ENCODE data around the gene SPPL3.
"Not testable (repeated sequence)": the region's sequence is repeated elsewhere in the genome, so short reads cannot be mapped to it uniquely, and the experiment has no call there.

The SPPL3 gene, protein sequence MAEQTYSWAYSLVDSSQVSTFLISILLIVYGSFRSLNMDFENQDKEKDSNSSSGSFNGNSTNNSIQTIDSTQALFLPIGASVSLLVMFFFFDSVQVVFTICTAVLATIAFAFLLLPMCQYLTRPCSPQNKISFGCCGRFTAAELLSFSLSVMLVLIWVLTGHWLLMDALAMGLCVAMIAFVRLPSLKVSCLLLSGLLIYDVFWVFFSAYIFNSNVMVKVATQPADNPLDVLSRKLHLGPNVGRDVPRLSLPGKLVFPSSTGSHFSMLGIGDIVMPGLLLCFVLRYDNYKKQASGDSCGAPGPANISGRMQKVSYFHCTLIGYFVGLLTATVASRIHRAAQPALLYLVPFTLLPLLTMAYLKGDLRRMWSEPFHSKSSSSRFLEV

DNA sequence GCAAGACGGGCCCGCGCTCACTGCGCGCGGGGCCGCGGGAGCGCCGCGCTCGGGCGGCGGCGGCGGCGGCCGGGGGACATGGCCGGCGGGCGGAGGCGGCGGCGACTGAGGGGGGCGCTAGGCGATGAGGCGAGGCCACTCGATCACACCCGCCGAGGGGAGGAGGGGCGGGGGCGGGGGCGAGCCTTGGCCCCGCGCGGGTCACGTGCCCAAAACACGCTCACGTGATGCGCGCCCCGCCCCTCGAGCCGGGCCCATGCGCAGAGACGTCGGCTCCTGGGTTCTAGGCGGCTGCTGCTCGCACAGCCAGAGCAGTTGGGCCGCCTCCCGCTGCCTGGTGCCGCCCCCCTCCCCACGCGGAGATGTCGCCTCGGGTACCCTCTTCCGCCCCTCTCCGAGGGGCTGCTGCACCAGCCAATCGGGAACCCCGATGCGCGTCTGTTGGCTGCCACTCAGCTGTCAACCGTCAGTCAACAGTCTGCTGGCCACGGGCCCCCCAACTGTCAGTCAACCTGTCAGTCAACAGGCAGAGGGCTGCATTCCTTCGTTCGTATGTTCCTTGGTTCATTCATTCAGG is at the start of gene SPPL3:
Gene SPPL3 (minus strand): TSS at position 162 of the 577 bp plus-strand sequence. CDS start 491 bp downstream, outside the sequence.
- DNase-seq: peak; percentile 89

- no peak for DNase-seq
Observed at GRCh38 chr12:120950807-120951206, 46.6 kb upstream of the SPPL3 start.

- DNase-seq: not testable (repeated sequence)
Observed at GRCh38 chr12:120950260-120950799, 46.2 kb upstream of the SPPL3 start.

DNA sequence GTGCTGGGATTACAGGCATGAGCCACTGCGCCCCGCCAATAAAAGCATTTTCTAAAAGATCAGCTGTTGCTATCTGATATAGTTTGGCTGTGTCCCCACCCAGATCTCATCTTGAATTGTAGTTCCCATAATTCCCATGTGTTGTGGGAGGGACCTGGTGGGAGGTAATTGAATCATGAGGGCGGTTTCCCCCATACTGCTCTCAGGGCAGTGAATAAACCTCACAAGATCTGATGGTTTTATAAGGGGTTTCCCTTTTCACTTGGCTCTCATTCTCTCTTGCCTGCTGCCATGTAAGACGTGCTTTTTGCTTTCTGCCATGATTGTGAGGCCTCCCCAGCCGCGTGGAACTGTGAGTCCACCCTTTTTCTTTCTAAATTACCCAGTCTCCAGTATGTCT is 41.4 kb upstream of the SPPL3 start:
- not testable (repeated sequence) for DNase-seq

GRCh38 chr12:120944645-120945217 is 40.6 kb upstream of the SPPL3 start:
- peak; percentile 61 for DNase-seq

GRCh38 chr12:120943482-120943881 is 39.3 kb upstream of the SPPL3 start:
- no peak for DNase-seq

DNA sequence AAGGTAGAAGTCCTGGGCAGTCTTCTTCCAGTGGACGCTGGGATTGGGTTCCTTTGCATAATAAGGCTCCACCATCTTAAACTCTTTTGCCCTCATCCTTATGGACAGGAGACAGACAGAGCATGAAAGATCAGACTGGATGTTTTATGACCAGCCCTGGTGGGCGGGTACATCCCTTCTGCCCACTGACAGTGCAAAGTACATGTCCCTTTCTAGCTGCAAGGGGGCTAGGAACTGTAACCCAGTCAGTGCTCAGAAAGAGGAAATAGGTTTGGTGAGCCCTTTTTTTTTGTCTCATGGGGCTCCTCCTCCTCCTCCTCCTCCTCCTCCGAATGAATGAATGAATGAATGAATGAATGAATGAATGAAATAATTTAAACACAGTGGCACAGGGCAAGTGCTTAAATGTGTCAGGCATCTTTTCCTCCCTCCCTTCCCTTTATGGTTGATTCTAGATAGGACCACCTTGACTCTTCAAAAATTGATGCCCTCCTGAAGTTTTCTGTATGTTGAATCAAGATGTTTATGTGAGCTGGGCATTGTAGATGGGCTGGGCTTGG is 37.8 kb upstream of the SPPL3 start:
- no peak for DNase-seq

- DNase-seq: no peak
Observed at GRCh38 chr12:120941412-120941811, 37.3 kb upstream of the SPPL3 start.

- no peak for DNase-seq
Observed at GRCh38 chr12:120940799-120941198, 36.6 kb upstream of the SPPL3 start.

DNA sequence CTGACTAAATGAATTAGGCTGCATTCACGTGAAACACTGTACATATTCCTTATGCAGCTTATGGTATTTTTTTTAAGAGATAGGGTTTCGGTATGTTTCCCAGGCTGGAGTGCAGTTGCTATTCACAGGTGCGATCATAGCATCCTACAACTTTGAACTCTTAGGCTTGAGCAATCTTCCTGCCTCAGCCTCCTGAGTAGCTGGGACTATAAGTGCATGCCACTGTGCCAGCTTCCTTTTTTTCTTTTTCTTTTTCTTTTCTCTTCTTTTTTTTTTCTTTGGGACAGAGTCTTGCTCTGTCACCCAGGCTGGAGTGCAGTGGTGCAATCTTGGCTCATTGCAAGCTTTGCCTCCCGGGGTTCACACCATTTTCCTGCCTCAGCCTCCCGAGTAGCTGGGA is 35.8 kb upstream of the SPPL3 start:
- DNase-seq: no peak

GRCh38 chr12:120939523-120939922 is 35.4 kb upstream of the SPPL3 start:
- DNase-seq: no peak

GRCh38 chr12:120938496-120938895 is 34.3 kb upstream of the SPPL3 start:
- no peak for DNase-seq

DNA sequence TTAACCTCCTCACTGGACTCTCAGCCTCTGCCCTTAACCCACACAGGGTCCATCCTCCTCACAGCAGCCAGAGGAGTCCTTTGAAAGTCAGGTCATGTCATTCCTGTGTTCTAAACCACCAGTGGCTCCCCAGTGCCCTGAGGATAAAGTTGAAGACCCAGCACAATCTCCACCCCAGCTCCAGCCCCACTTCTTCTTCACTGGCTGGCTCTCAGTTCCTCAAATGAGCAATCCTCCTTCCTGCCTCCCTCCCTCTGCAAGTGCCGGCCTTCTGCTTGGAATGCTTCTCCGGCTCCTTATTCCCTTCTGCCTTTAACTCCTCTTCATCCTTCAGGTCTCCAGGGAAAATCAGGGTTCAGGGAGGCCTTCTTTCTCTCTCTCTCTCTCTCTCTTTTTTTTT is 32.0 kb upstream of the SPPL3 start:
- no peak for DNase-seq

DNA sequence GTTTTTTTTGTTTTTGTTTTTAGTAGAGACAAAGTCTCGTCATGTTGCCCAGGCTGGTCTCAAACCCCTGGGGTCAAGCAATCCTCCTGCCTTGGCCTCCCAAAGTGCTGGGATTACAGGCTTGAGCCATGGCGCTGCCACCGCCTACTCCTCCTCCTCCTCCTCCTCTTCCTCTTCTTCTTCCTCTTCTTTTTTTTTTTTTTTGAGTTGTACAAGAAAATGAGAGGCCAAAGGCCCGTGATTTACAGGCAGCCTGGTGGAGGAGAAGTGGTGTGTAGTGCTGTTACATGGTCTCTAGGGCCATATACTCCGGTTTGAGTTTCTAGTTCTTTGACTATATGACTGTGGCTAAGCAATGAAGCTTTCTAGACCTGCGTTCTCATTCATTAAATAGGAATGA is 29.6 kb upstream of the SPPL3 start:
- no peak for DNase-seq

- DNase-seq: no peak
Observed at GRCh38 chr12:120932956-120933526, 28.9 kb upstream of the SPPL3 start.

DNA sequence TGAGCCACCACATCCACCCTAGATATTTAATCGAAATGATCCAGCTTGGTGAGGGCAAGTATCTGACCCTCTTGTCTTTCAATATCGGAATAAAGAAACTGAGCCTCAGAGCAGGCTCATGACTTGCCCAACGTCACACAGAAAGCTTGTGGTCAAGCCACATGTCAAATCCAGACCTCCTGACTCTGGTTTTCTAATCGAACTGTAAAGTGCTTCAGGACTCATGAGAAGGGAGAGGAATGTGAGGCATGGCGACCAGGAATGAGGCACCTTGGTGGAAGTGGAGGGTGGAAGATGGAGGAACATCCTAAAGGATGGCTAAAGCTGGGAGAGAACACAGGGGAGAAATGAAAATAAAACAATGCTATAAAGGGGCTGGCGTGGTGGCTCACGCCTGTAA is 27.9 kb upstream of the SPPL3 start:
- DNase-seq: no peak

DNA sequence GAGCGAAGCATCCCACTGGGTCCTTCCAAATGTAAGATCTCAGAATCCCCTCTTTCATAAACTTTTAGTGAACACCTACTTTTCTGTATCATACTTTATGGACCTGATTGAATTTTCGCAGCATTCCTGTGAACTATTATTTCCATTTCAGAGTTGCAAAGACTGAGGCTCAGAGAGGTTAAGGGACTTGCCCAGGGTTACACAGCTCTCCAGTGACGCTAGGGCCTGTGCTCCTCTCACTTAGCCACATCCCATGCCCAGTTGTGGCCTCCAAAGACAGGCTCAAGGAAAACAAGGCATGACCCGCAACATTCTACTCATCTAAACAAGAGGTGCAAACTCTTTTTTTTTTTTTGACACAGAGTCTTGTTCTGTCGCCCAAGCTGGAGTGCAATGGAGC is 25.9 kb upstream of the SPPL3 start:
- no peak for DNase-seq

DNA sequence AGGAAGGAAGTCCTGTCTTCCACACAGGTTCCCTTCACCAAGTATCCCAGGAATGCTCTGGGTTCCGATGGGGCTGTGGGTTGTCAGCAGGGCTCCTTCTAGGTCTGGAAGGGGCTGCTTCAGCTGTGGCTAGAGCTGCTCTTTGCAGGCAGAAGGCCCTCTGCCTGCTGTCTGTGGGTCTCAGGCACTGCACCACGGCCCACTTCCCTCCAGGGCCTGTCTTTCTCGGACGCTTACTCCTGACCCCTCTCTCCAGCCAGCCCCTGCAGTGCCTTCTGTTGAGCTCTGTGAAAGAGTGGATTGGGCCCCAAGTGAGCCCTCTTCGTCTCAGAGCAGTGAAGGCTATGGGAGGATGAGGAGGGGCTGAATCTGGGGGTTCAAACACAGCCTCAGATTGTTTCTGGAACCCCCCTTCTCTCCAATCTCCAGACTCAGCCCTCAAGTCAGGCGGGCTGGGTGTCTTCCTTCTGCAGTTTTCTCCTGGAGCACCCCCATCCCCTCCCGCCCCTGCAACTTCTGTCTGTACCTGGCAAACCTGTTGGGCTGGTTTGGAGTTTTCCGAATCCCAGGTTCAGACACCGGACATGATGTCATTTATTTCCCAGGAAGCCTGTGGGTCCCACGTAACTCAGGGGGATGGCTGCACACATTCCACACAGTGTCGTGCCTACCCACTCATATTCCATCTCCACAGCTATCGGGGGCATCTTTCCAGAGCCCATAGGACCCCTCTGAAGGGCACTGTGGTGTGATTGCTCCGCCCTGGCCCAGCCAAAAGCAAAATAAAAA is 24.9 kb upstream of the SPPL3 start:
- DNase-seq: no peak

- DNase-seq: no peak
Observed at GRCh38 chr12:120925740-120926563, 21.8 kb upstream of the SPPL3 start.

- DNase-seq: no peak
Observed at GRCh38 chr12:120922279-120922678, 18.1 kb upstream of the SPPL3 start.

DNA sequence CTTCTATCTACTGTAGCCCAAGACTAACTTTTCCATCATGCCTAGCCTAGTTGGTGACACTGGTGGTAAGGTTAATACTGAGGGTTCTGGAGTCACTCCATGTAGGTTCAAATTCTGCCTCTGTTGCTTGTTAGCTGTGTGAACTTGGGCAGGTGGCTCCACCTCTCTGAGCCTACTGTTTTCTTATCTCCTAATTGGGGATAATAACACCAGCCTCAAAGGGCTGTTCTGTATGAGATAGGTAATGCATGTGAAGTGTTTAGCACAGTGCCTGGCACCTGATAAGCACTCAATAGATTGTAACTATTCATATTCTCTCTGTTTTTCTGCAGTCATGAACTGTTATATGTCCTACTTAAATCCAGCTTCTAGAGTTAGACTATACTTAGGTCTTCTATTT is 17.5 kb upstream of the SPPL3 start:
- DNase-seq: no peak

DNA sequence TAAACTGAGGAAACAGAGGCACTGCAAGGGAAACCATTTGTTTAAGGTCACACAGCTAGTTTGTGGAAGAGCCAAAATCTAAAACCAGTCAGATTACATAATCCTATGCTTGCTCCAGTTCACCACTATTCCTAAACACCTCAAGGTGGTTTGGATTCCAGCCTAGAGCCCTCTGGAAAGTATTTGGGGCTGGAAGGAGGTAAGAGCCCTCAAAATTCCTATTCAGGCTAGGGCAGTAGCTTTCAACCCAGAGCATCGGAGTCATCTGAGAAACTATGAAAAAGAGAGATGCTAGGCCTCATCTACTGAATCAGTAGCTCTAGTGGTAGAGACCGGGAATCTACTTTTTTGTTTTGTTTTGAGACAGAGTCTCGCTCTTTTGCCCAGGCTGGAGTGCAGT is 16.0 kb upstream of the SPPL3 start:
- no peak for DNase-seq

Measured in activated CD4-positive, alpha-beta T cell treated with anti-CD3 and anti-CD28 coated beads, Interleukin-2, amount 50 U/mL, for 4 hours (primary cell).